ENCODE results near the gene PALM.

Gene PALM

GRCh38 chr19:782878-783668 lies 74.3 kb downstream of the PALM start:
- DNase-seq (ENCODE audit: low spot score) = no peak

- no peak for DNase-seq (ENCODE audit: low spot score)
Measured at GRCh38 chr19:784541-784940, 75.8 kb downstream of the PALM start.

- no peak for DNase-seq (ENCODE audit: low spot score)
Measured at GRCh38 chr19:787536-787935, 78.8 kb downstream of the PALM start.

GRCh38 chr19:788686-788982 lies 79.9 kb downstream of the PALM start:
- no peak for DNase-seq (ENCODE audit: low spot score)

GRCh38 chr19:788983-789700 lies 80.4 kb downstream of the PALM start:
- no peak for DNase-seq (ENCODE audit: low spot score)

- DNase-seq (ENCODE audit: low spot score) = no peak
Measured at GRCh38 chr19:789701-790060, 80.9 kb downstream of the PALM start.

- no peak for DNase-seq (ENCODE audit: low spot score)
Measured at GRCh38 chr19:791007-791566, 82.4 kb downstream of the PALM start.

GRCh38 chr19:791567-792305 lies 83.0 kb downstream of the PALM start:
- DNase-seq (ENCODE audit: low spot score) = no peak

GRCh38 chr19:792306-792885 lies 83.7 kb downstream of the PALM start:
- DNase-seq (ENCODE audit: low spot score) = no peak

- no peak for DNase-seq (ENCODE audit: low spot score)
Measured at GRCh38 chr19:793806-794205, 85.1 kb downstream of the PALM start.

- no peak for DNase-seq (ENCODE audit: low spot score)
Measured at GRCh38 chr19:795073-795611, 86.4 kb downstream of the PALM start.

- DNase-seq (ENCODE audit: low spot score) = no peak
Measured at GRCh38 chr19:795691-796581, 87.2 kb downstream of the PALM start.

GRCh38 chr19:796692-797527 lies 88.2 kb downstream of the PALM start, which contains the start of gene PTBP1:
TSS of gene PTBP1 (plus strand) at chr19:797452. CDS start at chr19:797498, 46 bp downstream.
- peak; percentile 98 for DNase-seq (ENCODE audit: low spot score)
